ENCODE data around the gene PTPRA. TPM values are rescaled to one million over a fixed set of nuclear protein-coding genes. Genes with fewer than 3 reads are reported as not detected.

Gene PTPRA
- total and polyA plus RNA-seq, 2 of the 13 experiments (the other 11 are each of a cell fraction or from before 2014, with no cell fraction given), result 47.2 to 127 TPM

DNA sequence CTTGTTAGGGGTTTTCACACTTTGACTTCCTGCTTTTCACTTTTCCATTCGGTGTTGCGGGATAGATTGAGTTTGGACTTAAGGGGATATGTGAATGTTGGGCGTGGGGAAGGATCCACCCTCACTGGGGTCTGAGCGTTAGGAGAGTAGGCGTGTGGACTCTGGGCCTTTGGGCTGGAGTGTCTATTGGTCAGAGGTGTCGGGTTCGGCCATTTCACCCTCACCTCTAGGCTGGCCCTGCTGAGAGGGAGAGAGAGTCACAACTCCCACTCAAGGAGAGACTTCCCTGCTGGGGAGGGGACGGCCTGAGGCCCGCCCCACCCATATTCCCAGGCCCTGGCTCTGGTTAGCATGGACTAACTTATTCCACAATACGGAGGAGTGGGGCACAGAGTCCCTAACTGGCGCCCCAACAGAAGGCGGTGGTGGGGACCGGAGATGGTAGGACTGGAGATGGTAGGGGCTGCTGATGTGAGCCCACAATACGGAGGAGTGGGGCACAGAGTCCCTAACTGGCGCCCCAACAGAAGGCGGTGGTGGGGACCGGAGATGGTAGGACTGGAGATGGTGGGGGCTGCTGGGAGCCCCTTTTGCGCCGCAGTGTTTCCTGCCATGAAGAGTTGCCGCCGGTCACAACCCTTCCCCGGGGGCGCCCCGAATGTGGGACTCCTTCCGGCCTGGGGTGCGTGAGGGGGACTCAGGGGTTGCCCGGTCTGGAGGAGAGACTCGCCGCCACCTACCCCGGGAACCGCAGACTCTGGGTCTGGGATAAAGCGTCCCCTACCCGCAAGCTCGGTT is 1.4 kb upstream of the PTPRA start (continued):
- TF ChIP-seq ZFP36L1 (CRISPR knock-in tag; IDR thresholded peaks at IDR 0.05), result 0 out of 2 replicates have a peak, but pooled peaks have one; percentile 32
- TF ChIP-seq ZNF547 (CRISPR knock-in tag; IDR thresholded peaks at IDR 0.05), result no peak
- TF ChIP-seq MAZ (IDR thresholded peaks at IDR 0.05; ENCODE audit: borderline replicate concordance, low read depth, low read length), result no peak
- 0 out of 2 replicates have a peak, but pooled peaks have one; percentile 13 for TF ChIP-seq MAZ (CRISPR knock-in tag; IDR thresholded peaks at IDR 0.05; ENCODE audit: low read depth)
- TF ChIP-seq RBAK (CRISPR knock-in tag; IDR thresholded peaks at IDR 0.05), result peak; percentile 40; the same call in 1 of the 2 replicates
- TF ChIP-seq ZNF780A (CRISPR knock-in tag; IDR thresholded peaks at IDR 0.05), result no peak
- TF ChIP-seq, protein P1, sequence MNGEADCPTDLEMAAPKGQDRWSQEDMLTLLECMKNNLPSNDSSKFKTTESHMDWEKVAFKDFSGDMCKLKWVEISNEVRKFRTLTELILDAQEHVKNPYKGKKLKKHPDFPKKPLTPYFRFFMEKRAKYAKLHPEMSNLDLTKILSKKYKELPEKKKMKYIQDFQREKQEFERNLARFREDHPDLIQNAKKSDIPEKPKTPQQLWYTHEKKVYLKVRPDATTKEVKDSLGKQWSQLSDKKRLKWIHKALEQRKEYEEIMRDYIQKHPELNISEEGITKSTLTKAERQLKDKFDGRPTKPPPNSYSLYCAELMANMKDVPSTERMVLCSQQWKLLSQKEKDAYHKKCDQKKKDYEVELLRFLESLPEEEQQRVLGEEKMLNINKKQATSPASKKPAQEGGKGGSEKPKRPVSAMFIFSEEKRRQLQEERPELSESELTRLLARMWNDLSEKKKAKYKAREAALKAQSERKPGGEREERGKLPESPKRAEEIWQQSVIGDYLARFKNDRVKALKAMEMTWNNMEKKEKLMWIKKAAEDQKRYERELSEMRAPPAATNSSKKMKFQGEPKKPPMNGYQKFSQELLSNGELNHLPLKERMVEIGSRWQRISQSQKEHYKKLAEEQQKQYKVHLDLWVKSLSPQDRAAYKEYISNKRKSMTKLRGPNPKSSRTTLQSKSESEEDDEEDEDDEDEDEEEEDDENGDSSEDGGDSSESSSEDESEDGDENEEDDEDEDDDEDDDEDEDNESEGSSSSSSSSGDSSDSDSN (CRISPR knock-in tag; IDR thresholded peaks at IDR 0.05), result no peak
- no peak for TF ChIP-seq ZNF225 (CRISPR knock-in tag; IDR thresholded peaks at IDR 0.05)
- TF ChIP-seq SMAD9 (CRISPR knock-in tag; IDR thresholded peaks at IDR 0.05), result no peak
- TF ChIP-seq, protein P2, sequence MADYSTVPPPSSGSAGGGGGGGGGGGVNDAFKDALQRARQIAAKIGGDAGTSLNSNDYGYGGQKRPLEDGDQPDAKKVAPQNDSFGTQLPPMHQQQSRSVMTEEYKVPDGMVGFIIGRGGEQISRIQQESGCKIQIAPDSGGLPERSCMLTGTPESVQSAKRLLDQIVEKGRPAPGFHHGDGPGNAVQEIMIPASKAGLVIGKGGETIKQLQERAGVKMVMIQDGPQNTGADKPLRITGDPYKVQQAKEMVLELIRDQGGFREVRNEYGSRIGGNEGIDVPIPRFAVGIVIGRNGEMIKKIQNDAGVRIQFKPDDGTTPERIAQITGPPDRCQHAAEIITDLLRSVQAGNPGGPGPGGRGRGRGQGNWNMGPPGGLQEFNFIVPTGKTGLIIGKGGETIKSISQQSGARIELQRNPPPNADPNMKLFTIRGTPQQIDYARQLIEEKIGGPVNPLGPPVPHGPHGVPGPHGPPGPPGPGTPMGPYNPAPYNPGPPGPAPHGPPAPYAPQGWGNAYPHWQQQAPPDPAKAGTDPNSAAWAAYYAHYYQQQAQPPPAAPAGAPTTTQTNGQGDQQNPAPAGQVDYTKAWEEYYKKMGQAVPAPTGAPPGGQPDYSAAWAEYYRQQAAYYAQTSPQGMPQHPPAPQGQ (CRISPR knock-in tag; IDR thresholded peaks at IDR 0.05; ENCODE audit: borderline replicate concordance), result no peak; the same call in 1 of the 2 replicates
- TF ChIP-seq SALL1 (CRISPR knock-in tag; IDR thresholded peaks at IDR 0.05), result peak; percentile 38
- no peak for TF ChIP-seq RXRA (CRISPR knock-in tag; IDR thresholded peaks at IDR 0.05)
- peak; percentile 41 for TF ChIP-seq HNF4A (CRISPR knock-in tag; IDR thresholded peaks at IDR 0.05)
- peak; percentile 21; the same call in 1 of the 2 replicates for TF ChIP-seq SMAD1 (CRISPR knock-in tag; IDR thresholded peaks at IDR 0.05; ENCODE audit: borderline replicate concordance, low read depth)
- peak; percentile 39 for TF ChIP-seq ZNF777 (CRISPR knock-in tag; IDR thresholded peaks at IDR 0.05)
- TF ChIP-seq, protein P3, sequence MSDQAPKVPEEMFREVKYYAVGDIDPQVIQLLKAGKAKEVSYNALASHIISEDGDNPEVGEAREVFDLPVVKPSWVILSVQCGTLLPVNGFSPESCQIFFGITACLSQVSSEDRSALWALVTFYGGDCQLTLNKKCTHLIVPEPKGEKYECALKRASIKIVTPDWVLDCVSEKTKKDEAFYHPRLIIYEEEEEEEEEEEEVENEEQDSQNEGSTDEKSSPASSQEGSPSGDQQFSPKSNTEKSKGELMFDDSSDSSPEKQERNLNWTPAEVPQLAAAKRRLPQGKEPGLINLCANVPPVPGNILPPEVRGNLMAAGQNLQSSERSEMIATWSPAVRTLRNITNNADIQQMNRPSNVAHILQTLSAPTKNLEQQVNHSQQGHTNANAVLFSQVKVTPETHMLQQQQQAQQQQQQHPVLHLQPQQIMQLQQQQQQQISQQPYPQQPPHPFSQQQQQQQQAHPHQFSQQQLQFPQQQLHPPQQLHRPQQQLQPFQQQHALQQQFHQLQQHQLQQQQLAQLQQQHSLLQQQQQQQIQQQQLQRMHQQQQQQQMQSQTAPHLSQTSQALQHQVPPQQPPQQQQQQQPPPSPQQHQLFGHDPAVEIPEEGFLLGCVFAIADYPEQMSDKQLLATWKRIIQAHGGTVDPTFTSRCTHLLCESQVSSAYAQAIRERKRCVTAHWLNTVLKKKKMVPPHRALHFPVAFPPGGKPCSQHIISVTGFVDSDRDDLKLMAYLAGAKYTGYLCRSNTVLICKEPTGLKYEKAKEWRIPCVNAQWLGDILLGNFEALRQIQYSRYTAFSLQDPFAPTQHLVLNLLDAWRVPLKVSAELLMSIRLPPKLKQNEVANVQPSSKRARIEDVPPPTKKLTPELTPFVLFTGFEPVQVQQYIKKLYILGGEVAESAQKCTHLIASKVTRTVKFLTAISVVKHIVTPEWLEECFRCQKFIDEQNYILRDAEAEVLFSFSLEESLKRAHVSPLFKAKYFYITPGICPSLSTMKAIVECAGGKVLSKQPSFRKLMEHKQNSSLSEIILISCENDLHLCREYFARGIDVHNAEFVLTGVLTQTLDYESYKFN (CRISPR knock-in tag; conservative IDR thresholded peaks at IDR 0.05), result no peak; the same call in 1 of the 2 replicates
- TF ChIP-seq, protein P4, sequence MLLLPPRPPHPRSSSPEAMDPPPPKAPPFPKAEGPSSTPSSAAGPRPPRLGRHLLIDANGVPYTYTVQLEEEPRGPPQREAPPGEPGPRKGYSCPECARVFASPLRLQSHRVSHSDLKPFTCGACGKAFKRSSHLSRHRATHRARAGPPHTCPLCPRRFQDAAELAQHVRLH (CRISPR knock-in tag; IDR thresholded peaks at IDR 0.05; ENCODE audit: borderline replicate concordance, low read depth), result 0 out of 2 replicates have a peak, but pooled peaks have one; percentile 2
- TF ChIP-seq CBFB (CRISPR knock-in tag; IDR thresholded peaks at IDR 0.05), result no peak
